KOPT-K1 (cell line): ENCODE results near the gene LRFN3.
"Not testable (repeated sequence)": the region's sequence is repeated elsewhere in the genome, so short reads cannot be mapped to it uniquely, and the experiment has no call there.

ENCODE experiments used
- H3K27ac ChIP-seq: fragments of 200-600 bp; sonication (generic); 2 replicates; pipeline ENCODE4 v1.5.1; 2016; ENCODE audit warnings: antibody characterized with exemption, mild to moderate bottlenecking, low read depth, low read length; ENCODE audit not compliant: poor library complexity, severe bottlenecking
- H3K36me3 ChIP-seq: fragments of 200-600 bp; sonication (generic); 2 replicates; pipeline ENCODE4 v1.5.1; 2017; ENCODE audit warnings: antibody characterized with exemption, mild to moderate bottlenecking, low read length, moderate library complexity; ENCODE audit not compliant: insufficient read depth
- H3K9me3 ChIP-seq: fragments of 200-600 bp; sonication (generic); 2 replicates; pipeline ENCODE4 v1.5.1; 2017; ENCODE audit warnings: antibody characterized with exemption, low read length, mild to moderate bottlenecking; ENCODE audit not compliant: insufficient read depth, poor library complexity, severe bottlenecking

Gene LRFN3

DNA sequence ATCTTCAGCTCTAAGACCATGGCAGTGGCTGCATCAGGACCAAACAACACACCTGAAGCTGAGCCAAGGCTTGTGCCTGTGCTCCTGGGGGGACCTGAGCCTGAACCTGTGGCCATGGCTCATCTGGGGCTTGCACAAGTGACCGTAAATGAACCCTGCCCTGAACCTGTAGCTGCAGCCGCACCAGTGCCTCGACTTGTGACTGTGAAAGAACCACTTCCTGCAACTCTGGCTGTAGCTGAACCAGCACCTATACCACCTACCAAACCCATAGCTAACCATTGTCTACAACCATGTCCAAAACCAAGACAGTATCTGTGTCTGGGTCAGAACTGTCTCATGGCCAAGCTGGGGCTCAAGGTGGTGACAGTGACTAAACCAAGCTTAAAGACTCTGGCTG, 30.6 kb downstream of the LRFN3 start:
- H3K27ac ChIP-seq: no peak overlapping the region
- no peaks in the 10 kb centered on the region for H3K9me3 ChIP-seq
- no peaks in the 10 kb centered on the region for H3K36me3 ChIP-seq

DNA sequence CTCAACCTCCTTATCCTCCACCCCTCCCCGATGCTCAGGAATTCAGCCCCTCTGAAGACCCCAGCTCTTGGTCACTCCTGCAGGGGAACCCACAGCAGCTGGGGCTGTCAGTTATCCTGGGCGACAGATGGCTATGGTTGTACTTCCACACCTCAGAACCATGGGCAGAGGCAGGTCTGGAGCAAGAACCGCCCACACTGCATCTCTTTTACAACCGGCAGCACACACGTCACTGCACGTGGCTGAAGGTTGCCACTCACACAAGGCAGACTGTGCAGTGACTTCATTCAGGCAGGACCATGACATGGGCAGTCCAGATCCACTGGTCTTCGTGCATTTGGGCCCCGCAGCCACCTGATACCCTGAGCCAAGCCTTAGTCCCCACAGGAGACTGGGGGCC, 37.3 kb downstream of the LRFN3 start:
- H3K36me3 ChIP-seq: no peaks in the 10 kb centered on the region
- no peaks in the 10 kb centered on the region for H3K9me3 ChIP-seq
- H3K27ac ChIP-seq: no peak overlapping the region

DNA sequence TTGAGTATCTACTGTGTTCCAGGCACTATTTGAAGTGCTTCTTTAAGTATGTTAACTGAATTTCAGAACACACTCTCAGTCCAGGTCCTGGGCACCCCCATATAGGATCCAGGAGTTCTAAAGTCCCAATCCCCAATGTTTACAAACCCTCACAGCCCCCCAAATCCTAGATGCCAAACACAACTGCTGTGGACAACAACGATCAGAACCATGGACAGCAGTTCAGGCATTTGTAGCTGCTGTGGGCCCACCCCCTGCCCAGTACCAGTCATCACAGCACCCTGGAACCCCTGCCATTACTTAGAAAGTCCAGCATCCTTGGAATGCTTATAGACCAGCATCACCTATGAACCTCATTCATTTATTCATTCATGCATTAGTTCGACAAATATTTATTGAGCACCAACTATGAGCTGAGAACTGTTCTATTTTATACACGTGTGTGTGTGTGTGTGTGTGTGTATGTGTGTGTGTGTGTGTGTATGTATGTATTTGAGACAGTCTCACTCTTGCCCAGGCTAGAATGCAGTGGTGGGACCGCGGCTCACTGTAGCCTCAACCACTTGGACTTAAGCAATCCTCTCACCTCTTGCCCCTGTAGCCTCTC, 39.5 kb downstream of the LRFN3 start:
- H3K9me3 ChIP-seq: no peaks in the 10 kb centered on the region
- no peak overlapping the region for H3K27ac ChIP-seq
- no peaks in the 10 kb centered on the region for H3K36me3 ChIP-seq

DNA sequence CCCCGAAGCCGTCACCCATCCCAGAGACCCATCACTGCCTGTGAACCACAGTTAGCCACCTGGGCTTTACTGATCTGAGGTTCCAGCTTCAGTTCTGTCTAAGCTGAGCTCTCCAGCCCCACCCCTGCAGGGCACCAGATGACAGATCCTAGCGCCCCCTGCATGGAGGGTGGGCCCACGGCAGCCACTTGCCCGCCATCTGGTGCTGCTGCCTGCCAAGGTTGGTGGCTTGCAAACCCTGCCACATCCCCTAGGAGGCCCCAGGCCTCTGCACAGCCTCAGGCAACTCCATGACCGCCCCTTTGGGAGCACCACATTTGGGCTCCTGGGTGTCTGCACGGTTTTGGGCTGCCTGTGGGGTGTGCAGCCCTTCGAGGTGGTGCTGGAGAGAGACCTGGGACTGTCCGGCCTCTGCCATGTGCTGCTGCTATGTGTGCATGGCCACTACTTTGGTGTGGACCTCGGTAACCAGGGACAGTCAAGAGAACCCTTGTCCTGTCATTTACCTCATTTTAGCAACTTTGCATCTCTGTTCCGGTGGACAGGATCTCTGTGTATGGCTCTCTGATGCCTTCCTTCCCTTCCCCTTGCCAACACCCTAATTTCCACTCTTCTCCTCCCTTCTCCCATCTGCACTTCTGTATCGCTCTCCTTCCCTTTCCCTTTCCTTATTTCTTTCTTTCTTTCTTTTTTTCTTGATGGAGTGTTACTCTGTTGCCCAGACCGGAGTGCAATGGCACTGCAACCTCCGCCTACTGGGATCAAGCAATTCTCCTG, 41.5 kb downstream of the LRFN3 start:
- H3K9me3 ChIP-seq: no peaks in the 10 kb centered on the region
- H3K27ac ChIP-seq: no peak overlapping the region
- H3K36me3 ChIP-seq: no peaks in the 10 kb centered on the region

DNA sequence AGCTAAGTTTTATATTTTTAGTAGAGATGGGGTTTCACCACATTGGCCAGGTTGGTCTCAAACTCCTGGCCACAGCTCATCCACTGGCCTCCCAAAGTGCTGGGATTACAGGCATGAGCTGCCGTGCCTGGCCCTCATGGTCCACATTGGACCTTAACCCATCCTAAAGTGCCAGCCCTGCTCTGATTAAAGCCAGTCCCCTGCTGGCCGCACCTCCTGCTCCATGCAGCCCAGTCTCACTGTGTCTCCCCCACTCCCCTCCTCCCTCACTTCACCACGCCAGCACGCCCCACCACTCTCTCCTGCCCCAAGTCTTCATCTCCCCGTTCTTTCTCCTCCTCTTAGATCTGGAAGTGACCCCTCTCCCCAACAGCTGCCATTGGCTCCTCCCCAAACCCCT, 42.1 kb downstream of the LRFN3 start:
- Histone ChIP-seq H3K9me3 (no peaks in the 10 kb centered on the region), H3K36me3 (no peaks in the 10 kb centered on the region), H3K27ac (no peak overlapping the region)

DNA sequence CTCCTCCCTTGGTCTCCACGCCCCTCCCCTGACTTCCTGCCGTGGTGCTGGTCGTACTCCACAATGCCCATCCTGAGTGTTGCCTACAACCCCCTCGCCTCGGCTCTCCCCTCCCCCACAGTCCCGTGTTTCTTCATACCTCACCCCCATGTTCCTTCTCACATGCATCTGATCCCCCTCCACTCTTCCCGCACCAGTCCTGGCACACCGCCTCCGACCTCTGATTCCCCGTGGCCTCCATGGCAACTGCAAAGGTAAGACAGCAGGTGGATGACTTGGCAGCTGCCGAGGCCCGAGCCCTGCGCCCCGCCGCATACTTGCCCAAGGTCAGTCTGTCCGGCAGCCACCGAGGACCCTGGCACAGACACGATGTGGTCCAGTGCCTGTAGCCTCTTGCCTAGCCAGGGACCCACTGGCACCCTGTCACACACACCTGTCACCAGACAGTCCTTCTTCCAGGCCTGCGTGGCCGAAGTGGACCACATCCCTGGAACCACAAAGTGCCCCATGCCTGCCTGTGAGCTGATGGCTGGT, 42.7 kb downstream of the LRFN3 start:
- Histone ChIP-seq H3K27ac (no peak overlapping the region), H3K9me3 (no peaks in the 10 kb centered on the region), H3K36me3 (no peaks in the 10 kb centered on the region)

DNA sequence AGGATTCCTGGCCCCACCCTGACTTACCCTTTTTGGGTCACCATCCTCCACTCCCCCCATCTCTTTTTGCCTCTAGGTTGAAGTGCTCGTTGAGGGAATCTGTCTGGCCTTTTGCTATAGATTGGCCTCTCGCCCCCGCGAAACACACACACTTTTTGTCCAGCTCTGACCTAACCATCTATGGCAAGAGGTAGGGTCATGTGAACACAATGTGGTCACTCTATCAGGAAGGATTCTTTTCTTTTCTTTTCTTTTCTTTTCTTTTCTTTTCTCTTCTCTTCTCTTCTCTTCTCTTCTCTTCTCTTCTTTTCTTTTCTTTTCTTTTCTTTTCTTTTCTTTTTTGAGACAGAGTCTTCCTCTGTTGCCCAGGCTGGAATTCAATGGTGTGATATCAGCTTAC, 44.8 kb downstream of the LRFN3 start:
- not testable (repeated sequence) for H3K9me3 ChIP-seq, H3K27ac ChIP-seq, H3K36me3 ChIP-seq

DNA sequence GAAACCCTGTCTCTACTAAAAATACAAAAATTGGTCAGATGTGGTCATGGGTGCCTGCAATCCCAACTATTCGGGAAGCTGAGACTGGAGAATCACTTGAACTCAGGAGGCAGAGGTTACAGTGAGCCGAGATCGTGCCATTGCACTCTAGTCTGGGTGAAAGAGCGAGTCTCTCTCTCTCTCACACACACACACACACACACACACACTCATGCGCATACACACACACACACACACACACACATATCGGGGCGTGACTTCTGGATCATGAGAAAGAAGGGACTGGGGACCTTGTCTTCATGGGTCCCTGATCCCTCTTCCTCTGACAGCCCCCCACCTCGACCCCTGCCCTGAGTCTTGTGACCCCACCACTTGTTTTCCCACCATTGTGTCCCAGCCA, 47.0 kb downstream of the LRFN3 start:
- H3K9me3 ChIP-seq: no peaks in the 10 kb centered on the region
- H3K27ac ChIP-seq: no peak overlapping the region
- no peaks in the 10 kb centered on the region for H3K36me3 ChIP-seq

DNA sequence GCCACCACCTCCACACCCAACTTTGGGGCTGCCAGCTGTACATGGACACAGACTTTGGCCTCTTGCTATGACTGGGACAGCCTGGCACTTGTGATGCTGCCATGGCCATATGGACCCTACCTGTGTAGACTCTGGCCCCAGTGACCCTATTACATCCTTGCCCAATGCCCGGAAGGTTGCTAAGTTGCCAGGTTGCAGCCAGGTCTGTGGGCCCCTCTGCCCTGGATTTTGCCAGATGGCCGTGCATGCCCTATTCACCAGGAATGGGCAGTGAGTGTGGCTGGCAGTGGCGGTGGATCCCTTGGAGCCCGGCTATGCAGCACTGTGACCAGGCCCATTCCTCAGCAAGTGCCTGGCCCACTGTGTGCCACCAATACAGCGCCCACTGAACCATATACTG, 49.9 kb downstream of the LRFN3 start:
- Histone ChIP-seq H3K27ac (no peak overlapping the region), H3K9me3 (peaks cover 11% of the 10 kb centered on the region), H3K36me3 (no peaks in the 10 kb centered on the region)

DNA sequence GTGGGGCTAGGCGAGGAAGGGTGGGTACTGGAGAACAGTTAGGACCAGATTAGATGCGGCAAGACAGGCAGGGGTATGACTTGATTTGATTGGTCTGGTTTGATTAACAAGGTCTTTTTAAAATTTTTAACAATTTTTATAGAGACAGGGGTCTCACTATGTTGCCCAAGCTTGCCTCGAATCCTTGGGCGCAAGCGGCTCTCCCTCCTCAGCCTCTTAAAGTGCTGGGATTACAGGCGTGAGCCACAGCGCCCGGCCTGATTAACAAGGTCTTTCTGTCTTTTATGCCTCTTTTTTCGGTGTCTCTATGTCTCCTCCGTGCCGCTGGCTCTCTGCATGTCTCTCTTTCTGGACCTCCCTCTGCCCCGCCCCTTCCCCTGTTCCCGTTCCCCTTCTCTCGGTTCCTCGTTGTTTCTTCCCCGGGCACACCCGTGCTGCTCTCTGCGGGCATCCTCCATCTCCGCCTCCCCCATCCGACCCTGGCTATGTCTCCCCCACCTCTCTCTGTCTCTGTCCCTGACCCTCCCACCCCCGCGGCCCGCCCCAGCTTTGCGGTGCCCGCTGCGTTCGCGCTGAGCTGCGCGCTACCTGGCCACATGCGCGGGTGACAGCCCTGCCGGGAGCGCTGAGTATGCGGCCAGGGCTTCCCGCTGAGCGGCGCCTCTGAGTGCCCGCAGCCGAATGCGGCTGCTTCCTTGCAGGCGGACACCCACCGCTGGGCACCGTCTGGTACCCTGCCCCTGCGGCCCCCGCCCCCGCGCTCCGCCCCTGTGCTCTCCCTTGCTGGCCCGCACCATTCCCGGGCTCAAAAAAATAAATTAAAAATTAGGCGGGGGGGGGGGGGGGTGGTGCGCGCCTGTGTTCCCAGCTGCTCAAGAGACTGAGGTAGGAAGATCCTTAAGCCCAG, 50.7 kb downstream of the LRFN3 start:
- H3K27ac ChIP-seq: no peak overlapping the region

DNA sequence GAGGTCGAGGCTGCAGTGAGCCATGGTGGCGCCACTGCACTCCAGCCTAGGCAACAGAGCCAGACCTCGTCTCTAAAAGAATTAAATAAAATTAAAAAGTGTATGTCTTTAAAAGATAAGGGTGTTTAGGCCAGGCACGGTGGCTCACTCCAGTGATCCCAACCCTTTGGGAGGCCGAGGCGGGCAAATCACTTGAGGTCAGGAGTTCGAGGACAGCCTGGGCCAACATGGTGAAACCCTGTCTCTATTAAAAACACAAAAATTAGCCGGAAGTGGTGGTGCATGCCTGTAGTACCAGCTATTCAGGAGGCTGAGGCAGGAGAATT, 51.4 kb downstream of the LRFN3 start:
- Histone ChIP-seq H3K36me3 (no peaks in the 10 kb centered on the region), H3K27ac (no peak overlapping the region), H3K9me3 (peaks cover 11% of the 10 kb centered on the region)

More for the DNA sequence above, 50.7 kb downstream of the LRFN3 start:
- Histone ChIP-seq H3K36me3 (no peaks in the 10 kb centered on the region), H3K9me3 (peaks cover 11% of the 10 kb centered on the region)

DNA sequence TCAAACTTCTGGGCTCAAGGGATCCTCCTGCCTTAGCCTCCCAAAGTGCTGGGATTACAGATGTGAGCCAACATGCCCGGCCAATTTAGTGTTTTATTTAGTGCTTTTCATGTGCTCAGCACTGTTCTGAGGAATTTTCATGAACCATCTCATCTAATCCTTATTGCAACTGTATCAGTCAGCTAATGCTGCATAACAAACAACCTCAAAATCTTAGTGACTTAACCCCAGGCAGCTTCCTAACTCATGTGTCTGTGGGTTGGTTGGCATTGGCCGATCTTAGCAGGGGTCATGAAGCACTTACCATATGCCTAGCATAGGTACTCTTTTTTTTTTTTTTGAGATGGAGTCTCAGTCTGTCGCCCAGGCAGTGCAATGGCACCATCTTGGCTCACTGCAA, 52.6 kb downstream of the LRFN3 start:
- Histone ChIP-seq H3K27ac (no peak overlapping the region), H3K36me3 (no peaks in the 10 kb centered on the region), H3K9me3 (peaks cover 11% of the 10 kb centered on the region)

DNA sequence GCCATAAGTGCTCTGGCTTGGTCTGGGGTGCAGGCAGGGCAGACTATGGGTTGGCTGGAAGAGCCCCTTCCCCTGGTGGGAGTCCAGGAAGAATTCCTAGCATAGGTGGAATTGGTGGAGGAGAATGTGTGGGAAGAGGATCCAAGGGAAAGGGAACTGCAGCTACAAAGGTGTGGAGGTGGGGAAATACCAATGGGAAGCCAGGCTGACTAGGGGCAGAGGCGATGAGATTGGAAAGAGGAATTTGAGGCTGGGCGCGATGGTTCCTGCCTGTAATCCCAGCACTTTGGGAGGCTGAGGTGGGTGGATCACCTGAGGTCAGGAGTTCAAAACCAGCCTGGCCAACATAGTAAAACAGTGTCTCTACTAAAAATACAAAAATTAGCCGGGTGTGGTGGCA, 54.0 kb downstream of the LRFN3 start:
- Histone ChIP-seq H3K27ac (no peak overlapping the region), H3K9me3 (peaks cover 11% of the 10 kb centered on the region), H3K36me3 (no peaks in the 10 kb centered on the region)

DNA sequence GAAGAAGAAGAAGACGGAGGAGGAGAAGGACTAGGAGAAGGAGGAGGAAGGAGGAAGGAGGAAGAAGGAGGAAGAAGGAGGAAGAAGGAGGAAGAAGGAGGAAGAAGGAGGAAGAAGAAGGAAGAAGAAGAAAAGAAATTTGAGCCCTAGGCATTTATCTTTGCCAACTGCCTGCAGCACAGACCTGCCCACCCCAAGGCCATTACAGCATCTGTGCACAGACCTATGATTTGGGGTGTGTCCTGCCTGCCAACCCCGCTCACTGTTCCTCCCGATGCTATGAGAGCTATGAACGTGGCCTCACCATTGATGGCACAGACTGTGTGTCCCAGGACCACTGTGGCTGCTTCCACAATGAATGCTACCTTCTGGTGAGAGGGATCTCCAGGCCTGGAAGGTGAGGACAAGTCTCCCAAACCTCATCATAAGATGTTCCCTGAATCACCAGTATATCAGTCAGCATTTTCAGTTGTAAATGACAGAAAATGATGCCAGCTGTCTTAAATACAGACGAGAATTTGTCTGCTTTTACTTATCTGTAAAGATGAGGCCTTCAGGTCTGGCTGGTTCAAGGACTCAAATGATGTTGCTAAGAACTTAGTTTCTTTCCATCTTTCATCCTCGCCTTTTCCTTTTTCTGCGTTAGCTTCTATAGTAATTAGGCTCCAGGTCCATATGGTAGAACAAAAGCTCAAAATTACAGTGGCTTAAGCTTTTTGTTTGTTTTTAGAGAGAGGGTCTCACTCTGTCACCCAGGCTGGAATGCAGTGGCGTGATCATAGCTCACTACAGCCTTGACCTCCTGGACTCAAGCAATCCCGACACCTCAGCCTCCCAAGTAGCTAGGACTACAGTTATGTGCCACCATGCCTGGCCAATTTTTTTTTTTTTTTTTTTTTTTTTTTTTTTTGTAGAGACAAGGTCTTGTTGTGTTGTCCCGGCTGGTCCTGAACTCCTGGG, 54.9 kb downstream of the LRFN3 start:
- peaks cover 11% of the 10 kb centered on the region for H3K9me3 ChIP-seq
- no peak overlapping the region for H3K27ac ChIP-seq
- H3K36me3 ChIP-seq: no peaks in the 10 kb centered on the region
